Stomach (tissue), 4 donors: ENCODE data around the gene UBTD2.

Source experiments
- EP300 ChIP-seq: sonication (generic); formaldehyde crosslinking; IDR thresholded peaks from one replicate; pipeline ENCODE4 v1.6.1; 2017; ENCODE audit warnings: antibody characterized with exemption
- POLR2A ChIP-seq, 4 donors: fragments of 450-650 bp; IDR thresholded peaks; one replicate each; pipeline ENCODE4 v1.6.1; 2016; ENCODE audit warnings: antibody characterized with exemption in 4 of 4, control low read depth in 2 of 4, mild to moderate bottlenecking in 1 of 4, moderate library complexity in 1 of 4
- TF ChIP-seq, protein P1 (sequence below), 7 experiments: fragments of 450-650 bp in 4 of 7; fragments of 200-600 bp in 3 of 7; sonication (generic) in 3 of 7; IDR thresholded peaks; one replicate each; pipeline ENCODE4 v1.5.1; 2016 to 2019; ENCODE audit warnings: antibody characterized with exemption in 7 of 7, control low read depth in 2 of 7, mild to moderate bottlenecking in 1 of 7

DNA sequence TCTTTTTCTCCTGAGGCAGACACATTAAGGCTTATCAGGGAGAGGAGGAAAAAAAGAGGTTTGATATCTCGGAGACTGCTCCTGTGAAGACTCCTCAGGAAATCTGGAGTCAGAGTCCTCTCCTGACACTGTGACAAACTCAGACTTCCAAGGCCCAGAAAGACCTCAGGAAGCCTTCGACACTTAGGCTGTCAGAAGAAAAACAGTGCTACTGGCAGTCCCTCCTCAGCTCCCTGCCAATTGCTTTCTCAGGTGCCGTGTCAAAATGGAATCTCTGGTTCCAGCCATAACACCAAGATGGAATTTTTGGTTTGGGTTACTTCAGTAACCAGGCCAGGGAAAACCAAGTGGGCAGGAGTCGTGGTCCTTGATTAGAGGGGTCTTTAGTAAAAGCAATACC is 99.7 kb downstream of the UBTD2 start:
- TF ChIP-seq POLR2A (IDR thresholded peaks at IDR 0.05) = no peak
- TF ChIP-seq EP300 = no peak
- TF ChIP-seq, protein P1, sequence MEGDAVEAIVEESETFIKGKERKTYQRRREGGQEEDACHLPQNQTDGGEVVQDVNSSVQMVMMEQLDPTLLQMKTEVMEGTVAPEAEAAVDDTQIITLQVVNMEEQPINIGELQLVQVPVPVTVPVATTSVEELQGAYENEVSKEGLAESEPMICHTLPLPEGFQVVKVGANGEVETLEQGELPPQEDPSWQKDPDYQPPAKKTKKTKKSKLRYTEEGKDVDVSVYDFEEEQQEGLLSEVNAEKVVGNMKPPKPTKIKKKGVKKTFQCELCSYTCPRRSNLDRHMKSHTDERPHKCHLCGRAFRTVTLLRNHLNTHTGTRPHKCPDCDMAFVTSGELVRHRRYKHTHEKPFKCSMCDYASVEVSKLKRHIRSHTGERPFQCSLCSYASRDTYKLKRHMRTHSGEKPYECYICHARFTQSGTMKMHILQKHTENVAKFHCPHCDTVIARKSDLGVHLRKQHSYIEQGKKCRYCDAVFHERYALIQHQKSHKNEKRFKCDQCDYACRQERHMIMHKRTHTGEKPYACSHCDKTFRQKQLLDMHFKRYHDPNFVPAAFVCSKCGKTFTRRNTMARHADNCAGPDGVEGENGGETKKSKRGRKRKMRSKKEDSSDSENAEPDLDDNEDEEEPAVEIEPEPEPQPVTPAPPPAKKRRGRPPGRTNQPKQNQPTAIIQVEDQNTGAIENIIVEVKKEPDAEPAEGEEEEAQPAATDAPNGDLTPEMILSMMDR (IDR thresholded peaks at IDR 0.05) = no peak
